BLaER1 (cell line): ENCODE data around the gene EDAR.

Experiments
- H3K27ac ChIP-seq: shearing (Covaris generic); formaldehyde crosslinking; 2 replicates; pipeline ENCODE4 v1.8.1; 2022
- H3K27me3 ChIP-seq: shearing (Covaris generic); formaldehyde crosslinking; 2 replicates; pipeline ENCODE4 v1.8.1; 2022
- H3K36me3 ChIP-seq: shearing (Covaris generic); formaldehyde crosslinking; 2 replicates; pipeline ENCODE4 v1.8.1; 2022
- H3K4me1 ChIP-seq: shearing (Covaris generic); formaldehyde crosslinking; 2 replicates; pipeline ENCODE4 v1.8.1; 2022
- H3K4me2 ChIP-seq: shearing (Covaris generic); formaldehyde crosslinking; 2 replicates; pipeline ENCODE4 v1.8.1; 2022
- H3K4me3 ChIP-seq: shearing (Covaris generic); formaldehyde crosslinking; 2 replicates; pipeline ENCODE4 v1.8.1; 2022
- H3K9ac ChIP-seq: shearing (Covaris generic); formaldehyde crosslinking; 2 replicates; pipeline ENCODE4 v1.8.1; 2022
- H3K9me3 ChIP-seq: shearing (Covaris generic); formaldehyde crosslinking; 2 replicates; pipeline ENCODE4 v1.8.1; 2022
- H4K20me1 ChIP-seq: shearing (Covaris generic); formaldehyde crosslinking; 2 replicates; pipeline ENCODE4 v1.8.1; 2022
- Cebpa-rat ChIP-seq: shearing (Covaris generic); IDR thresholded peaks from 2 replicates; pipeline ENCODE4 v1.8.1; 2022

Gene EDAR

GRCh38 chr2:108877506-108877905, 111.5 kb downstream of the EDAR start:
- H3K27ac ChIP-seq, result no peak overlapping the region
- peaks cover 30% of the 10 kb centered on the region for H3K9me3 ChIP-seq
- peaks cover 26% of the 10 kb centered on the region for H3K36me3 ChIP-seq
- no peak overlapping the region for H3K4me3 ChIP-seq
- TF ChIP-seq Cebpa-rat, result no peak
- no peaks in the 10 kb centered on the region for H3K4me1 ChIP-seq
- H3K4me2 ChIP-seq, result no peak overlapping the region
- no peaks in the 10 kb centered on the region for H3K27me3 ChIP-seq
- H3K9ac ChIP-seq, result no peak overlapping the region
- no peaks in the 10 kb centered on the region for H4K20me1 ChIP-seq

DNA sequence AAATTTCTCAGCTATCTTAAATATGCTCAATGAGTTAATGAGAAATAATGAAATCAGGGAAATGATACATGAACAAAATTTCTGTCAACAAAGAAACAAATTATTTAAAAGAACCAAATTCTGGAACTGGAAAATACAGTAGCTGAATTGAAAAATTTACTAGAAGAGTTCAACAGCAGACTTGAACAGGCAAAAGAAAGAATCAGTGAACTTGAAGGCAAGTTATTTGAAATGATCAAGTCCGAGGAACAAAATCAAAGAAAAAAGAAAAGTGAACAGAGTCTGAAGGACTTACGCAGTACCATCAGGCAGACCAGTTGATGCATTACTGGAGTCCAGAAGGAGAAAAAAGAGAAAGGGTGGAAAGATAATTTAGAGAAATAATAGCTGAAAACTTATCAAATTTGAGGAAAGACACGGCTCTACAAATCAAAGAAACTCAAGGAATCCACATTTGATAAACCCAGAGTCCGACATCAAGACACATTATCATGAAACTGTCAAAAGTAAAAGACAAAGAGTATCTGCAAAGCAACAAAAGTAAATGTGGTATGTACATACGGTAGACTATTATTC, 118.9 kb downstream of the EDAR start:
- H3K9me3 ChIP-seq, result peaks cover 29% of the 10 kb centered on the region
- H4K20me1 ChIP-seq, result no peaks in the 10 kb centered on the region
- H3K27ac ChIP-seq, result no peak overlapping the region
- no peaks in the 10 kb centered on the region for H3K27me3 ChIP-seq
- no peak overlapping the region for H3K4me3 ChIP-seq
- TF ChIP-seq Cebpa-rat, result no peak
- no peak overlapping the region for H3K4me2 ChIP-seq
- no peak overlapping the region for H3K9ac ChIP-seq
- no peaks in the 10 kb centered on the region for H3K4me1 ChIP-seq
- peaks cover 53% of the 10 kb centered on the region for H3K36me3 ChIP-seq

DNA sequence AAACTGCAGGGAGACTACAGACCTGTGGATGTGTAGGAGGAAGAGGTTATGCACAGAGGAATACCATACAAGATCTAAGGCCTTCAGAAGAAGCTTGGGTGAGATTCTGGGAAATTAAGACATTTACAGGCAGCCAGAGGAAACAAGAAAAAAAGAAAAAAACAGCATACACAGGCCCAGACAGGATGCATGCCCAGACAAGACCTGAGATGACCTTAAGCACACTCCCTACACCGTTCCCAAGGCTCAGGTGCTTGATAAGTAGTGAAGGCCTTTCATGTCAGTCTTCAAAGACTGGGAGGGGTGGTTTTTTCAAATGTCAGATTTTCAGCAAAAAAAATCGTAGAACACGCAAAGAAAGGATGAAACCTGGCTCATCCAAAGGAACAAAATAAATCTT, 119.5 kb downstream of the EDAR start:
- Histone ChIP-seq H3K36me3 (peaks cover 57% of the 10 kb centered on the region), H3K4me2 (no peak overlapping the region), H3K27me3 (no peaks in the 10 kb centered on the region), H3K4me1 (no peaks in the 10 kb centered on the region), H3K9ac (no peak overlapping the region), H3K27ac (no peak overlapping the region), H4K20me1 (no peaks in the 10 kb centered on the region), H3K4me3 (no peak overlapping the region), H3K9me3 (peaks cover 29% of the 10 kb centered on the region)
- TF ChIP-seq Cebpa-rat, result no peak

GRCh38 chr2:108868911-108869310, 120.1 kb downstream of the EDAR start:
- no peak overlapping the region for H3K27ac ChIP-seq
- peaks cover 29% of the 10 kb centered on the region for H3K9me3 ChIP-seq
- H3K4me1 ChIP-seq, result no peaks in the 10 kb centered on the region
- no peak overlapping the region for H3K4me2 ChIP-seq
- H3K9ac ChIP-seq, result no peak overlapping the region
- TF ChIP-seq Cebpa-rat, result no peak
- H3K36me3 ChIP-seq, result peaks cover 60% of the 10 kb centered on the region
- no peaks in the 10 kb centered on the region for H4K20me1 ChIP-seq
- no peaks in the 10 kb centered on the region for H3K27me3 ChIP-seq
- no peak overlapping the region; the same call in 1 of the 2 replicates for H3K4me3 ChIP-seq

- Histone ChIP-seq H3K9ac (no peak overlapping the region), H3K4me1 (no peaks in the 10 kb centered on the region), H3K4me2 (no peak overlapping the region), H3K27me3 (no peaks in the 10 kb centered on the region), H3K27ac (no peak overlapping the region), H3K9me3 (peaks cover 29% of the 10 kb centered on the region), H3K36me3 (peaks cover 63% of the 10 kb centered on the region), H3K4me3 (no peak overlapping the region), H4K20me1 (no peaks in the 10 kb centered on the region)
- TF ChIP-seq Cebpa-rat, result no peak
Observed at GRCh38 chr2:108866041-108866440, 123.0 kb downstream of the EDAR start.

DNA sequence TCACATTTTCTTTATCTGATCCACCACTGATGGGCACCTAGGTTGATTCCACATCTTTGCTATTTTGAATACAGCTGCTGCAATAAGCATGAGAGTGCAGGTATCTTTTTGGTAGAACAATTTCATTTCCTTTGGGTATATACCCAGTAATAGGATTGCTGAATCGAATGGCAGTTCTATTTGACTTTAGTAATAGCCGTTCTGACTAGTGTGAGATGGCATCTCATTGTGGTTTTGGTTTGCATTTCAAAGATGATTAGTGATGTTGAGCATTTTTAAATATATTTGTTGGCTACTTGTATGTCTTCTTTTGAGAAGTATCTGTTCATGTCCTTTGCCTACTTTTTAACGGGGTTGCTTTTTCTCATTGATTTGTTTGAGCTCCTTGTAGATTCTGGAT, 130.1 kb downstream of the EDAR start:
- Histone ChIP-seq H3K36me3 (peaks cover 13% of the 10 kb centered on the region; the same call in 1 of the 2 replicates), H3K4me3 (no peak overlapping the region), H3K9ac (no peak overlapping the region), H3K27me3 (no peaks in the 10 kb centered on the region), H3K9me3 (no peaks in the 10 kb centered on the region), H3K27ac (no peak overlapping the region), H4K20me1 (no peaks in the 10 kb centered on the region), H3K4me1 (no peaks in the 10 kb centered on the region), H3K4me2 (no peak overlapping the region)
- no peak for TF ChIP-seq Cebpa-rat

DNA sequence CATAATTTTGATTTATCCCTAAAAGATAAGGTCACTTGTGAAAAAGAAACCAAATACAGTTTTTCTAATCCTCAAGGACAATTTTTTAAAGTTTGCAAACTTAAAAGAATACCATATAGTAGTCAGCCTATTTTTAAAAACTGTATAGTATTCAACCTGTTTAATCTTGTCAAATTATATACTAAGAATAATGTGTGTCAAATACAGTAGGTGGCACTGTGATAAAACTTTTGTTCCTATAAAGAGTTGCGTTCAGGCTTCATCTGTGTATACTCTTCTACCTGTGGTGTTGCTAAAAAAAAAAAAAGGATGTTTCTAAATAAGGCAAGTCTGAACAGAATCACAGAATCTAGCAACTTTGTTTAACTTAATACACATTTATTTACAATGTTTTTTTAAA, 133.8 kb downstream of the EDAR start:
- peaks cover 30% of the 10 kb centered on the region for H3K36me3 ChIP-seq

DNA sequence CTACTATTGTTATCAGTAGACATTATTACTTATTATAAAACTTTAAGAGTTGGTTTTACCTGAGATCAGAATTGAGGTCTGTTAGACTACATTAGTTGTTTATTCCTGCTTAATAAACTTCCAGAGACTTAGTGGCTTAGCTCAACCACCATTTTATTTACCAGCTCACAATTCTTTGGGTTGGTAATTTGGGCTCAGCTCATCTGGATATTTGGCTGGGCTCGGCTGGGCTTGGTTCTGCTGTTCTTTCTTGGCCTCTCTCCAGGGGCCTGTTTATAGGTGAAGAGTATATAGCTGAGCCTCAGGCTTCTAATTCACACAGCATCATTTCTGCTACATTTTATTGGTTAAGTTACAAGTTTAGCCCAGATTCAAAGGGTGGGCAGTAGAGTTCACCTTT, 134.5 kb downstream of the EDAR start:
- H3K27ac ChIP-seq, result no peak overlapping the region
- no peaks in the 10 kb centered on the region for H3K9me3 ChIP-seq
- peaks cover 35% of the 10 kb centered on the region for H3K36me3 ChIP-seq
- H3K4me1 ChIP-seq, result no peaks in the 10 kb centered on the region
- H3K4me2 ChIP-seq, result no peak overlapping the region
- H4K20me1 ChIP-seq, result no peaks in the 10 kb centered on the region
- TF ChIP-seq Cebpa-rat, result no peak
- no peaks in the 10 kb centered on the region for H3K27me3 ChIP-seq
- no peak overlapping the region for H3K9ac ChIP-seq
- no peak overlapping the region for H3K4me3 ChIP-seq

More for the DNA sequence above, 133.8 kb downstream of the EDAR start:
- Histone ChIP-seq H4K20me1 (no peaks in the 10 kb centered on the region), H3K9me3 (no peaks in the 10 kb centered on the region), H3K4me1 (no peaks in the 10 kb centered on the region), H3K4me2 (no peak overlapping the region), H3K27me3 (no peaks in the 10 kb centered on the region), H3K27ac (no peak overlapping the region), H3K9ac (no peak overlapping the region), H3K4me3 (no peak overlapping the region)
- TF ChIP-seq Cebpa-rat, result no peak

DNA sequence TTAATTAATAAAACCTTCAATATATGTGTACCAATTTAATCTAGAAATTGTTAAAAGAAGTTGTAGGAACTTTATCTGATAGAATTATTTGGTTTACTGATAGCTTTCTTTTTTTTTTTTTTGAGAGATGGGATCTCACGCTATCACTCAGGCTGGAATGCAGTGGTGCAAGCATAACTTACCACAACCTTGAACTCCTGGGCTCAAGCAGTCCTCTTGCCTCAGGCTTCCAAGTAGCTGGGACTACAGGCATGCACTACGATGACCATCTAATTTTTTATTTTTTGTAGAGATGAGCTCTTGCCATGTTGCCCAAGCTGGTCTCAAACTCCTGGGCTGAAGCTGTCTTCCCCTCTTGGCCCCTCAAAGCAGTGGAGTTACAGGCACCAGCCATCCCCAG, 135.6 kb downstream of the EDAR start:
- no peak overlapping the region for H3K4me2 ChIP-seq
- H3K4me1 ChIP-seq, result no peaks in the 10 kb centered on the region
- no peak overlapping the region for H3K4me3 ChIP-seq
- H3K9ac ChIP-seq, result no peak overlapping the region
- no peaks in the 10 kb centered on the region for H3K9me3 ChIP-seq
- H3K27ac ChIP-seq, result no peak overlapping the region
- H3K36me3 ChIP-seq, result peaks cover 33% of the 10 kb centered on the region
- no peak for TF ChIP-seq Cebpa-rat
- H4K20me1 ChIP-seq, result no peaks in the 10 kb centered on the region
- H3K27me3 ChIP-seq, result no peaks in the 10 kb centered on the region

GRCh38 chr2:108852375-108852774, 136.6 kb downstream of the EDAR start:
- no peak for TF ChIP-seq Cebpa-rat
- Histone ChIP-seq H4K20me1 (no peaks in the 10 kb centered on the region), H3K27ac (no peak overlapping the region), H3K27me3 (no peaks in the 10 kb centered on the region), H3K4me2 (no peak overlapping the region), H3K9me3 (no peaks in the 10 kb centered on the region), H3K36me3 (peaks cover 33% of the 10 kb centered on the region), H3K9ac (no peak overlapping the region), H3K4me3 (no peak overlapping the region), H3K4me1 (no peaks in the 10 kb centered on the region)

DNA sequence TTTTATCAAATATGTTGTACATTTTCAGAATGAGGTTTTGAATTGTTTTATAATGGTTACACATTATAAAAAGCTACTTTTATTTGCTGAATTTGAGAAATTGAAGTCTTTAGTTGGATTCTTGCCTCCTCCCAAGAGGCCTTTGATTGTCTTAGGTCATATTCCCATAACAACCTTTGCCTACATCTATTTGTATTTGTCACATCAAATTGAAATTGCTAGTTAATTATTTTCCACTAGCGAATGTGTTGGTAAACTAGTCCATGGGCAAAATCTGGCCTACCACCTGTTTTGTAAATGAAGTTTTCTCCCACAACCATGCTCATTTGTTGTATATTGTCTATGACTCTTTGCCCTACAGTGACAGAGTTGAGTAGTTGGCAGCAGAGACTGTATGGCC, 142.0 kb downstream of the EDAR start:
- no peak overlapping the region for H3K4me2 ChIP-seq
- no peak for TF ChIP-seq Cebpa-rat
- H4K20me1 ChIP-seq, result no peaks in the 10 kb centered on the region
- H3K36me3 ChIP-seq, result peaks cover 32% of the 10 kb centered on the region
- H3K27me3 ChIP-seq, result no peaks in the 10 kb centered on the region
- H3K9me3 ChIP-seq, result peaks cover 6% of the 10 kb centered on the region; the same call in 1 of the 2 replicates
- H3K4me1 ChIP-seq, result no peaks in the 10 kb centered on the region
- H3K9ac ChIP-seq, result no peak overlapping the region
- no peak overlapping the region for H3K4me3 ChIP-seq
- H3K27ac ChIP-seq, result no peak overlapping the region
